Endometrial microvascular endothelial cells (primary cell): ENCODE measurements around the gene ST8SIA4. TPM values are rescaled to one million over a fixed set of nuclear protein-coding genes. Genes with fewer than 3 reads are reported as not detected.

Experiments
- in situ Hi-C: cut with HindIII; loops from 2 replicates; pipeline ENCODE4 v1.10.0; 2017; ENCODE audit warnings: low sequenced_read_pairs, low pct_unique_long_range_greater_than_20kb; ENCODE audit errors: inconsistent ontology term
- total RNA-seq: library from RNA; depleted of rRNA; stranded (reverse); fragments of >200 nt; gene quantifications from one replicate; pipeline ENCODE4 v1.2.3, GENCODE V29; 2015; ENCODE audit errors: inconsistent ontology term

Gene ST8SIA4
- 0.46 TPM for total RNA-seq

GRCh38 chr5:100903039-100903887 is at the start of gene ST8SIA4:
Gene ST8SIA4 (minus strand): TSS chr5:100903282. CDS start chr5:100902955, 327 bp downstream.
- in situ Hi-C loops: loop anchor here (10.0 kb wide), 1 partner anchor 58 kb away; no protein-coding TSS in a partner anchor

- in situ Hi-C loops: no loop called here
Measured at GRCh38 chr5:100950985-100951384, 47.9 kb upstream of the ST8SIA4 start.

GRCh38 chr5:100913298-100913697 is 10.2 kb upstream of the ST8SIA4 start:
- in situ Hi-C loops: no loop called here

GRCh38 chr5:100909034-100909433 is 6.0 kb upstream of the ST8SIA4 start:
- in situ Hi-C loops: loop anchor here (10.0 kb wide), 1 partner anchor 64 kb away; no protein-coding TSS in a partner anchor

- in situ Hi-C loops: loop anchor here (10.0 kb wide), 1 partner anchor 61 kb away; no protein-coding TSS in a partner anchor
Measured at GRCh38 chr5:100905259-100905914, 2.3 kb upstream of the ST8SIA4 start.

GRCh38 chr5:100904259-100904861 is 1.3 kb upstream of the ST8SIA4 start:
- in situ Hi-C loops: loop anchor here (10.0 kb wide), 1 partner anchor 60 kb away; no protein-coding TSS in a partner anchor

GRCh38 chr5:100902440-100903038 is 543 bp downstream of the ST8SIA4 start:
- in situ Hi-C loops: loop anchor here (10.0 kb wide), 1 partner anchor 58 kb away; no protein-coding TSS in a partner anchor

GRCh38 chr5:100901821-100902341 is 1.2 kb downstream of the ST8SIA4 start:
- in situ Hi-C loops: loop anchor here (10.0 kb wide), 1 partner anchor 57 kb away; no protein-coding TSS in a partner anchor

GRCh38 chr5:100900796-100901781 is 2.0 kb downstream of the ST8SIA4 start:
- in situ Hi-C loops: loop anchor here (10.0 kb wide), 1 partner anchor 56 kb away; no protein-coding TSS in a partner anchor

- in situ Hi-C loops: loop anchor here (10.0 kb wide), 1 partner anchor 55 kb away; no protein-coding TSS in a partner anchor
Measured at GRCh38 chr5:100900142-100900795, 2.8 kb downstream of the ST8SIA4 start.

- in situ Hi-C loops: loop anchor here (10.0 kb wide), 1 partner anchor 55 kb away; no protein-coding TSS in a partner anchor
Measured at GRCh38 chr5:100899675-100900074, 3.4 kb downstream of the ST8SIA4 start.

GRCh38 chr5:100898504-100899346 is 4.4 kb downstream of the ST8SIA4 start:
- in situ Hi-C loops: no loop called here

GRCh38 chr5:100896054-100896453 is 7.0 kb downstream of the ST8SIA4 start:
- in situ Hi-C loops: no loop called here

- in situ Hi-C loops: no loop called here
Measured at GRCh38 chr5:100890461-100891008, 12.5 kb downstream of the ST8SIA4 start.

GRCh38 chr5:100889896-100890295 is 13.2 kb downstream of the ST8SIA4 start:
- in situ Hi-C loops: no loop called here
